Mucosa of stomach (tissue), 1 donor: ENCODE data around the gene TBL1X.
"Not testable (repeated sequence)": the region's sequence is repeated elsewhere in the genome, so short reads cannot be mapped to it uniquely, and the experiment has no call there.

ENCODE experiments used
- H3K27me3 ChIP-seq: one replicate; pipeline ENCODE4 v1.7.0; 2013; ENCODE audit warnings: mild to moderate bottlenecking, low read length; ENCODE audit not compliant: control insufficient read depth, insufficient read depth
- H3K36me3 ChIP-seq: one replicate; pipeline ENCODE4 v1.7.0; 2013; ENCODE audit warnings: low read length; ENCODE audit not compliant: control insufficient read depth, insufficient read depth
- H3K4me1 ChIP-seq: one replicate; pipeline ENCODE4 v1.7.0; 2013; ENCODE audit warnings: mild to moderate bottlenecking, low read length; ENCODE audit not compliant: control insufficient read depth, insufficient read depth
- H3K4me3 ChIP-seq: one replicate; pipeline ENCODE4 v1.7.0; 2013; ENCODE audit warnings: low read length
- H3K9ac ChIP-seq: one replicate; pipeline ENCODE4 v1.7.0; 2013; ENCODE audit warnings: mild to moderate bottlenecking, low read length, moderate library complexity
- H3K9me3 ChIP-seq: one replicate; pipeline ENCODE4 v1.7.0; 2013; ENCODE audit warnings: mild to moderate bottlenecking, low read length, moderate library complexity; ENCODE audit not compliant: control insufficient read depth
- donor health status: Pancreatic carcinoma.

The TBL1X gene

DNA sequence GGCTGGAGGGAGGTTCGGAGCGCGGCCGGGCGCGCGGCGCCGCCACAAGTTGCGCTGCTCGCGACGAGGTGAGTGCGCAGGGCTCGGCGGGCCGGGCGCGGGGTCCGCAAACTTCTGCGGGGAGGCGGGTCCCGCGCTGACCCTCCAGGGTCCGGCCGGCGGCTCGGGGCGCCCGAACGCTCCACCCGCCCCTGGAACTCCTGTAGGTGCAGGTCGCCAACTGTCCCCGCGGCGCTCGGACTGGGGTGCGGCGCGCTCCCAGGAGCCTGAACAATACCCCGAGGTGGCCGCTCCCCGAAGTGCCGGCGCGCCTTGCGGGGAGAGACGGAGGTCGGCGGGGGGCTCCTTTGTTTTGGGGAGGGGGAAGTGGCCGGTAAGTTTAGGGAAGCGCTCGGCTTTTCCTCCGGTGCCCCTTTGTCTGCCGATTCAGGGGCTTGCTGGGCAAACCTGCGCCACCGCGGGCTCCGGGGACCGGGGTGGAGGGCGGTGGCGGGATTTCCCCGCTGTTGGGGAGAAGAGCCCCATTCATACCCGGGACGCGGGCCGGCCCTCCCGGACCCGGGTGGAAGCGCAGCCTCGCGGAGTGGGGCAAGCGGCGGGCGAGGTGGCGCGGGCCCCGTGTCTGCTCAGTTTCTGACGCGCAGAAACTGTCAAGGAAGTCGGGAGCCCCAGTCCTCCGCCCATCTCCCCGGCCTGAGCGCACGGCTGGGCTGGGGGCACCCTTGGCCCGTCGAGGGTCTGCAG lies 694 bp downstream of the TBL1X start:
- Histone ChIP-seq H3K9me3 (no peaks in the 10 kb centered on the region), H3K4me1 (peaks cover 22% of the 10 kb centered on the region), H3K27me3 (no peaks in the 10 kb centered on the region), H3K36me3 (no peaks in the 10 kb centered on the region), H3K4me3 (no peak overlapping the region), H3K9ac (peak overlapping the region; percentile 62)

DNA sequence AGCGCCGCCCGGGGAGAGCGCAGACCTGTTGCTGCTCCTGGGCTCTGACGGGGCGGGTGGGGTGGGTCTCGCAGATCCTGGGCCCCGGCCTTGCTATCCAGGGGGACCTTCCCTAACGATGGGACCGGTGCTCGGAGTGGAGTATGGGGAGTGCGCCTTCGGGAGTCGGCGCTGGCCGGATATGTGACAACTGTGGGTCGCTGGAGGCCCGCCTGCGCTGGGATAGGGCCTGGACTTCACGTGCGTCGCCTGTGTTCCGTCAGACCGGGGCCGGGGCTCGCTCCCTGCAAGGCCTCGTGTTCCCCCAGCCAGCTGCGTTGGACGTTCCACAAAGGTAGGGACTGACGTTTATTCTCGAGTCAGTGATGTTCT lies 1.3 kb downstream of the TBL1X start:
- H3K9ac ChIP-seq: peak overlapping the region; percentile 34
- no peaks in the 10 kb centered on the region for H3K9me3 ChIP-seq
- no peaks in the 10 kb centered on the region for H3K27me3 ChIP-seq
- H3K36me3 ChIP-seq: no peaks in the 10 kb centered on the region
- H3K4me1 ChIP-seq: peaks cover 22% of the 10 kb centered on the region
- H3K4me3 ChIP-seq: no peak overlapping the region

DNA sequence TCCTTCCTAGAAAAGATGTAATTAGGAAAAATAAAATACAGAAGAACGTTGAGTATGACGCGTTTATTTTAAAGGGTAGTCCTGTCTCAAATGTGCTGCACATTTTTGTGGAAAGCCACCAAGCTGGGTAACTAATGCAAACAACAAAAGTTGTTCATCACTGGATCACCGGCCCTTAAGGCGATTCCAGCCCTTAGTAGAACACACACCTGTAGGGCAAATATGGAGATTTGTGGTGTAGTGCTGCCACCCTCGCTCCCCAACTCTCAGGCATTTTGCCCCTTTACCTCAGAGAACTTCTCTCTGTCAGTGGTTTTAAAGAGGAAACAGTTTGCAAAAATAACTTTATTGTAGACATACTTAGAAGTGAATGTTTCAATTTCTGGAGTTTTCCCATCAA lies 1.9 kb downstream of the TBL1X start:
- no peaks in the 10 kb centered on the region for H3K27me3 ChIP-seq
- no peak overlapping the region for H3K9ac ChIP-seq

DNA sequence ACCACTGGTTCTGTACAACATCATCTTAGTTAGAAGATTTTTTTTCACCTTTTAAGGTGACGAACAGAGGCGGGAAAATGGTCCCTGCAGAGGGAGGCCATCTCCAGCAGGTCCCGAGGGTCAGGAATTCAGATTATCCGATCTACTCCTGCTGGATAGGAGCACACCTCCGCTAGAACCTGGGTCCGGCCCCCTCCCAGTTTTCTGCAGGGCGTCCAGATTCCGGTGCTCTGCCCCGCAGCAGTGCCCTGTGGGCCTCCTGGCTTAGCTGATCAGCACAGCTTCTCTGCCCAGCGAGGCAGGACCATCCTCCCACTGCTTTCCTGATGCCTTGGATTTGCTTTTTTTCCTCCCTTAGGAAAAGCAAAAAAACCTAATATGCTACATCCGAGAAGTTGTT lies 2.3 kb downstream of the TBL1X start:
- H3K27me3 ChIP-seq: no peaks in the 10 kb centered on the region
- H3K4me1 ChIP-seq: peaks cover 22% of the 10 kb centered on the region
- H3K9me3 ChIP-seq: no peaks in the 10 kb centered on the region
- no peak overlapping the region for H3K9ac ChIP-seq
- H3K36me3 ChIP-seq: no peaks in the 10 kb centered on the region
- H3K4me3 ChIP-seq: no peak overlapping the region

More for the DNA sequence above, 1.9 kb downstream of the TBL1X start:
- no peaks in the 10 kb centered on the region for H3K36me3 ChIP-seq
- H3K4me3 ChIP-seq: no peak overlapping the region
- H3K9me3 ChIP-seq: no peaks in the 10 kb centered on the region
- peaks cover 22% of the 10 kb centered on the region for H3K4me1 ChIP-seq

DNA sequence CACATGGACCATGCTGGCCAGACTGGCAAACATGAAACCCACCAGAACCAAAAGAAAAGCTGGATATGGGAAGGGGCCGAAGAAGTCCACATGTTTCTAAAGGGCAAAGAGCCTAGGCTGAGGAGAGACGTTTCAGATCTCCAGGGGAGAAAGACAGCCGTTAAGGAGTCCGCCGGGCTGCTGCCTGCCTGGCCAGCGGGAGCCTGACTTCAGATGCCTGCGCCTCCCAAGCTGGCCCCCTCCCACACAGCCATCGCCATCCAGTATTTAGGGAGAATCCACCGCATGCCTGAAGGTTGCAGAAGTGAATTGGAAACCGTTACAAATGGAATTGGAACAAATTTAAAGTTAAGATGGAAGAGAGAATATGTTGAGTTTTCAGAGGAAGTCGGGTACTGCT lies 2.9 kb downstream of the TBL1X start:
- H3K9me3 ChIP-seq: no peaks in the 10 kb centered on the region
- H3K4me3 ChIP-seq: no peak overlapping the region
- no peaks in the 10 kb centered on the region for H3K36me3 ChIP-seq
- no peak overlapping the region for H3K9ac ChIP-seq
- H3K4me1 ChIP-seq: peaks cover 22% of the 10 kb centered on the region
- H3K27me3 ChIP-seq: no peaks in the 10 kb centered on the region

DNA sequence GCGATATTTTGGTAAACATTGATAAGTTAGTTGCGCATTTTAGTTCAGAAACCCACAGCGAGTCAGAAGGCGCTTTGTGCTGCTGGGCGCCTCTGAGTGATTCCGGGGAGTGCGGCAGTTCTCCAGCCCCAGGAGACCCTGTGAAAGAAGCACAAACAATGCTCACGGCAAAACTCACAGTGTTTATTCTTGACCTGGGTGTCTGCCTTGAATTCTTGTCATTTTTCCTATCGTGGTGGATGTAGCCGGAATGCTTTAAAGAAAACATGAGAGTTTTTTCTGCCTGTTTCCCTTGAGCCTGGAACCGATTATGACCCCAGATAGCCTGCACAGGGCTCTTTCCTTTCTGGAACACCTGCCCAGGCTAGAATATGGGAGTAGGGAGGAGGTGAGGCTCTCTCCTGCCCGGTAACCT lies 6.7 kb downstream of the TBL1X start:
- Histone ChIP-seq H3K36me3 (no peaks in the 10 kb centered on the region), H3K27me3 (no peaks in the 10 kb centered on the region), H3K9ac (no peak overlapping the region), H3K9me3 (no peaks in the 10 kb centered on the region), H3K4me1 (peaks cover 3% of the 10 kb centered on the region), H3K4me3 (no peak overlapping the region)

DNA sequence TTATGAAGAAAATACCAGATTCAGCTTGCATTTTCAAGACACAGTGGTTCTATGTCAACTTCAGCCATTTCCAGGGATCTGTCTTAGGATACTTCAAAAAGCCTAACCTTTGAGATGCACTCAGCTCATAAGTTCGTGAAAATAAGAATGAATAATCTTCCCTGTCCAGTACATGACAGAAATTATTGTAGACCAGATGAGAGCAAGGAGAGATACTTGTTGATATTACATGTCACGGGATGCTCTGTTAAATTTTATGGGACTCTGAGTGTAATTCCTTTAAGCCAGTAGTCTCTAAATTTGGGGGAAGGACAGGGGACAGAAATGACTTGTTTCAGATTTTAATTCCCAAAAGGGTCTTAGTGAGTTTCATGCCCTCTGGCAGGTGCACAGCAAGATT lies 8.8 kb downstream of the TBL1X start:
- Histone ChIP-seq H3K4me3 (no peak overlapping the region), H3K36me3 (no peaks in the 10 kb centered on the region), H3K9ac (no peak overlapping the region), H3K9me3 (no peaks in the 10 kb centered on the region), H3K27me3 (no peaks in the 10 kb centered on the region), H3K4me1 (no peaks in the 10 kb centered on the region)

DNA sequence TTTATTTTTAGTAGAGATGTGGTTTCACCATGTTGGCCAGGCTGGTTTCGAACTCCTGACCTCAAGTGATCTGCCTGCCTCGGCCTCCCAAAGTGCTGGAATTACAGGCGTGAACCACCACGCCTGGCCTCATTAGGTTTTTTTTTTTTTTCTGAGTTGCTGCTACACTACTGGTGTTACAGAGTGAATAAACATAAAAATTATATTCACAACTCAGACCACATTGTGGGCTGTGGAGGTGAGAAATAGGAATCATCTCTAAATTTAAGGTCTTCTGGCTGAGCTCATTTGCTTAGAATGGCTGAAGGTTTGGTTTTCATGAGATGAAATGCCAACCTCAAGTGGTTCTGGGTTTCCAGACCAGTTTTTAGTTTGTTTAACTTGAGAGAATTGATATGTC lies 10.6 kb downstream of the TBL1X start:
- H3K4me1 ChIP-seq, H3K9ac ChIP-seq, H3K9me3 ChIP-seq, H3K27me3 ChIP-seq, H3K4me3 ChIP-seq, H3K36me3 ChIP-seq: not testable (repeated sequence)

DNA sequence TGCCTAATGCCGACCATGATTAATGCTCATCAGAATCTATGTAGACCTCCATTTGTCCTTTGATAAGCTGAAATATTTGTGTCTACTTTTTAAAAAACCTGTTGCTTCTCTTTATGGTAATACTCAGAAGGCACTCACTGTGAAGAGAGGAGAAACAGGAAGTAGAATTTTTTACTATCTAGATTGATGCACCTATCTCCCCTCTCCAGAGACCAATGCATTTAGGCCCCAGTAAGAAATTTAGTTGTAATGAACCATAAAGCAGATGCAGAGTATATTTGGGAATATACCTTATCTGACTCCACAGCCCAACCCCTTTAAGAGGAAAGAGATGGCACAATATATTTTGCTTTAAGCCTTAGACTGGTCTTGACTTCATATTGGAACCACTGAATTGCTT lies 11.1 kb downstream of the TBL1X start:
- Histone ChIP-seq H3K27me3 (no peaks in the 10 kb centered on the region), H3K4me1 (no peaks in the 10 kb centered on the region), H3K4me3 (no peak overlapping the region), H3K36me3 (no peaks in the 10 kb centered on the region), H3K9me3 (no peaks in the 10 kb centered on the region), H3K9ac (no peak overlapping the region)

DNA sequence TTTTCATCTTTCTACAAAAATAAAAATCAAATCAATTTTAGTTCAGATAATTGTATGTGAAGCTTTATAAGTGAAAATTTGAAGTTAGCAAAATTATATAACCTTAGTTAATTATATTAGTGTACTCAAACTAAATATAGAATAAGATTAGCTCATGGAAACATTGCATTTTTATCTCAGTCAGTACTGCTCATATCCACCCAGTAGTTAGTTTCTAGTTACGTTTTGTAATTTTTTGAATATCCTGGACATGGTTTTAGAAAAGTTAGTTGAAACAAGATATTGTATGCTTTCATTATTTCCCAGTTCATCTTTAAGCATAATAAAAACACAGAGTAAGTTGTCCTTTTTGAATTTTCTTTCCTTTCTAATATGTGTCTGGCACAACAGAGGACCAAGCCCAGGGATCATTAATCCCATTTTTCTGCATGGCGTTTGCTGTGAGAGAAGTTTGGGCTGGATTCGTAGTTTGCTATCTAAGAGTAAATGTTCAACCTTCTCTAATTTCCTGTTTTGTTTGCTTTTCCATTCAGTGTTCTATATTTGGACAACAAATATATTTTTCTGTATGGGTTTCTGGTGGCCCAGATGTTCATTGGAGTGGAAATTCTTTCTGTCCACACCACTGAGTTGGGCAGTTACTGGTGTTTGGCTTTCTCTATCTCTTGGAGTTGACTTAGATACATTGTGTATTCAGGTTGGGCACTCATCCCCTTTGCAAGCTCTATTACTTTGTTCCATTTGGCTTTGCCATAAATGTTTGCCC lies 12.1 kb downstream of the TBL1X start:
- Histone ChIP-seq H3K27me3 (no peaks in the 10 kb centered on the region), H3K9me3 (no peaks in the 10 kb centered on the region), H3K36me3 (no peaks in the 10 kb centered on the region), H3K9ac (no peak overlapping the region), H3K4me1 (no peaks in the 10 kb centered on the region), H3K4me3 (no peak overlapping the region)

DNA sequence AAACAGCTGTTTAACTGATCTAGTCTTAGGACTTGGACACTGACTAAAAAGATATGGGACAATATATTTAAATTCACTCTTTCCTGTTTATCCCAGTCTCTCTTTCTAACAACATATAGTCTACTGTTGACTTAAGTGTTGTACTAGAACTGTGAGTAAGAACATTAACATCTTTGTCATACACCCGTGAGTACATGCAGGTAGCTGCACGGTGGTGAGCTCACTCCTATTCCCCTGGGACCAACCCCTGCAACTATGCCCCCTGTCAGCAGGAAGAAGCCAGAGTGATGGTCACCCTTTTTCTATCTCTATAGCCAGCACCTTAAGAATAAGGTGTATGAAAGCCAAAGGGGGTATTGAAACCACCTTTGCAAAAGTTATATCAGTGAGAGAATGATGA lies 17.6 kb downstream of the TBL1X start:
- H3K9me3 ChIP-seq: no peaks in the 10 kb centered on the region
- H3K36me3 ChIP-seq: no peaks in the 10 kb centered on the region

DNA sequence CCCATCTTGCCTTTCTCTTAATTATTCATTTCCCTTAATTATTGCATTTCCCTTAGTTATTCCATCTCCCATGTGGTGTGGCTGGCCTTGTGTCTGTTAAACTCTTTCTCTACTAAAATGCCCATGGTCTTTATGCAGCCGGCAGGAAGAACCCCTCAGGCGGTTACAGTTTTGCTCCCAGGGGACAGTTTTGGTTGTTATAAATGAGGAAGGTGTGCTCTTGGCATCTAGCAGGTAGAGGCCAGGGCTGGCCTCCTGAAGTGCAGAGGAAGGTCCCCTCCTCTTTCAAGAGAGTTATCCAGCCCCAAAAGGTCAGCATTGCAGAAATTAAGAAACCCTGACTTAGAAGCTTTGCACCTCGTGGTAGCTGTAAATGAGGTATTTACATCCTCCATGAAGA lies 18.0 kb downstream of the TBL1X start:
- no peak overlapping the region for H3K9ac ChIP-seq
- no peaks in the 10 kb centered on the region for H3K27me3 ChIP-seq
- H3K4me3 ChIP-seq: no peak overlapping the region
- H3K9me3 ChIP-seq: no peaks in the 10 kb centered on the region
- no peaks in the 10 kb centered on the region for H3K36me3 ChIP-seq
- no peaks in the 10 kb centered on the region for H3K4me1 ChIP-seq

More for the DNA sequence above, 17.6 kb downstream of the TBL1X start:
- Histone ChIP-seq H3K4me3 (no peak overlapping the region), H3K4me1 (no peaks in the 10 kb centered on the region), H3K27me3 (no peaks in the 10 kb centered on the region), H3K9ac (no peak overlapping the region)
